ENCODE measurements around the gene ADD1.
"Not testable (repeated sequence)": the region's sequence is repeated elsewhere in the genome, so short reads cannot be mapped to it uniquely, and the experiment has no call there.

ADD1 gene

GRCh38 chr4:2913168-2913567 lies 69.5 kb downstream of the ADD1 start:
- ATAC-seq (replicated peaks) (no peak), DNase-seq (no peak)
- Mint-ChIP-seq H3K27me3 (no peaks in the 10 kb centered on the region), H3K36me3 (ENCODE audit: insufficient read depth) (peaks cover 64% of the 10 kb centered on the region), H3K27ac (peak overlapping the region in 1 of 2 donors; percentile 23), H3K4me3 (no peak overlapping the region), H3K4me1 (ENCODE audit: low read depth in 2 of 2) (peaks cover 14 to 22% of the 10 kb centered on the region in 2 donors), H3K9me3 (no peaks in the 10 kb centered on the region)

- peak overlapping the region in 1 of 2 donors; percentile 10 for H3K4me3 Mint-ChIP-seq
Observed at GRCh38 chr4:2914256-2915126, 70.8 kb downstream of the ADD1 start.

GRCh38 chr4:2915789-2916188 lies 72.1 kb downstream of the ADD1 start:
- ATAC-seq (replicated peaks) (no peak), DNase-seq (no peak)
- H3K4me3 Mint-ChIP-seq: no peak overlapping the region
- H3K36me3 Mint-ChIP-seq (ENCODE audit: insufficient read depth): peaks cover 55% of the 10 kb centered on the region
- H3K9me3 Mint-ChIP-seq: no peaks in the 10 kb centered on the region
- peak overlapping the region in 1 of 2 donors; percentile 28 for H3K27ac Mint-ChIP-seq
- H3K4me1 Mint-ChIP-seq (ENCODE audit: low read depth in 2 of 2): peaks cover 24 to 35% of the 10 kb centered on the region in 2 donors
- H3K27me3 Mint-ChIP-seq: no peaks in the 10 kb centered on the region

More at GRCh38 chr4:2914256-2915126, 70.8 kb downstream of the ADD1 start:
- no peak for DNase-seq
- Mint-ChIP-seq H3K4me1 (ENCODE audit: low read depth in 2 of 2) (peaks cover 12 to 29% of the 10 kb centered on the region in 2 donors), H3K27ac (peak overlapping the region; percentile 41 to 60), H3K27me3 (no peaks in the 10 kb centered on the region), H3K9me3 (no peaks in the 10 kb centered on the region), H3K36me3 (ENCODE audit: insufficient read depth) (peaks cover 62% of the 10 kb centered on the region)
- peak; percentile 66 for ATAC-seq (replicated peaks)

- Mint-ChIP-seq H3K36me3 (ENCODE audit: insufficient read depth) (peaks cover 58% of the 10 kb centered on the region), H3K27ac (peak overlapping the region in 1 of 2 donors; percentile 28), H3K4me1 (ENCODE audit: low read depth in 2 of 2) (peaks cover 30 to 41% of the 10 kb centered on the region in 2 donors)
- H3K27me3 Mint-ChIP-seq; DNase-seq; H3K4me3 Mint-ChIP-seq; ATAC-seq (replicated peaks); H3K9me3 Mint-ChIP-seq: not testable (repeated sequence)
Observed at GRCh38 chr4:2916696-2917095, 73.1 kb downstream of the ADD1 start.

- H3K4me3 Mint-ChIP-seq; H3K9me3 Mint-ChIP-seq; ATAC-seq (replicated peaks); H3K27me3 Mint-ChIP-seq; DNase-seq: not testable (repeated sequence)
- H3K36me3 Mint-ChIP-seq (ENCODE audit: insufficient read depth): peaks cover 63% of the 10 kb centered on the region
- H3K27ac Mint-ChIP-seq: peak overlapping the region; percentile 26 to 84
- peaks cover 44 to 54% of the 10 kb centered on the region in 2 donors for H3K4me1 Mint-ChIP-seq (ENCODE audit: low read depth in 2 of 2)
Observed at GRCh38 chr4:2918300-2918699, 74.7 kb downstream of the ADD1 start.

GRCh38 chr4:2918714-2919113 lies 75.1 kb downstream of the ADD1 start:
- H3K27me3 Mint-ChIP-seq; DNase-seq; H3K4me3 Mint-ChIP-seq; H3K9me3 Mint-ChIP-seq; ATAC-seq (replicated peaks): not testable (repeated sequence)
- H3K4me1 Mint-ChIP-seq (ENCODE audit: low read depth in 2 of 2): peaks cover 49 to 58% of the 10 kb centered on the region in 2 donors
- peaks cover 60% of the 10 kb centered on the region for H3K36me3 Mint-ChIP-seq (ENCODE audit: insufficient read depth)
- H3K27ac Mint-ChIP-seq: peak overlapping the region; percentile 26 to 84

- peak; percentile 50 to 57 (median 56) for DNase-seq
- H3K9me3 Mint-ChIP-seq, H3K27me3 Mint-ChIP-seq: not testable (repeated sequence)
- H3K27ac Mint-ChIP-seq: peak overlapping the region; percentile 91 to 93
- peak overlapping the region; percentile 60 to 75 for H3K4me3 Mint-ChIP-seq
- peaks cover 41 to 56% of the 10 kb centered on the region in 2 donors for H3K4me1 Mint-ChIP-seq (ENCODE audit: low read depth in 2 of 2)
- peak; percentile 57 for ATAC-seq (replicated peaks)
- H3K36me3 Mint-ChIP-seq (ENCODE audit: insufficient read depth): peaks cover 46% of the 10 kb centered on the region
Observed at GRCh38 chr4:2922453-2923101, 78.9 kb downstream of the ADD1 start.

- H3K4me1 Mint-ChIP-seq (ENCODE audit: low read depth in 2 of 2): peaks cover 40 to 50% of the 10 kb centered on the region in 2 donors
- peak overlapping the region; percentile 91 to 93 for H3K27ac Mint-ChIP-seq
- ATAC-seq (replicated peaks) (peak; percentile 54), DNase-seq (no peak)
- no peaks in the 10 kb centered on the region for H3K9me3 Mint-ChIP-seq
- H3K36me3 Mint-ChIP-seq (ENCODE audit: insufficient read depth): peaks cover 51% of the 10 kb centered on the region
- peak overlapping the region; percentile 60 to 75 for H3K4me3 Mint-ChIP-seq
- no peaks in the 10 kb centered on the region for H3K27me3 Mint-ChIP-seq
Observed at GRCh38 chr4:2923141-2923551, 79.5 kb downstream of the ADD1 start.

- H3K36me3 Mint-ChIP-seq (ENCODE audit: insufficient read depth): peaks cover 55% of the 10 kb centered on the region
- H3K9me3 Mint-ChIP-seq: no peaks in the 10 kb centered on the region
- peaks cover 39 to 45% of the 10 kb centered on the region in 2 donors for H3K4me1 Mint-ChIP-seq (ENCODE audit: low read depth in 2 of 2)
- ATAC-seq (replicated peaks): no peak
- H3K27me3 Mint-ChIP-seq: no peaks in the 10 kb centered on the region
- peak overlapping the region; percentile 91 to 93 for H3K27ac Mint-ChIP-seq
- H3K4me3 Mint-ChIP-seq: peak overlapping the region; percentile 60 to 75
- DNase-seq: no peak
Observed at GRCh38 chr4:2923668-2924173, 80.1 kb downstream of the ADD1 start.

- no peaks in the 10 kb centered on the region for H3K9me3 Mint-ChIP-seq
- peaks cover 57% of the 10 kb centered on the region for H3K36me3 Mint-ChIP-seq (ENCODE audit: insufficient read depth)
- no peak for DNase-seq
- peak overlapping the region; percentile 91 to 93 for H3K27ac Mint-ChIP-seq
- no peak for ATAC-seq (replicated peaks)
- peaks cover 39 to 43% of the 10 kb centered on the region in 2 donors for H3K4me1 Mint-ChIP-seq (ENCODE audit: low read depth in 2 of 2)
- no peak overlapping the region for H3K4me3 Mint-ChIP-seq
- H3K27me3 Mint-ChIP-seq: no peaks in the 10 kb centered on the region
Observed at GRCh38 chr4:2924286-2924685, 80.6 kb downstream of the ADD1 start.

- DNase-seq (no peak), ATAC-seq (replicated peaks) (no peak)
- Mint-ChIP-seq H3K27ac (peak overlapping the region in 1 of 2 donors; percentile 93), H3K9me3 (no peaks in the 10 kb centered on the region), H3K27me3 (no peaks in the 10 kb centered on the region), H3K4me3 (no peak overlapping the region), H3K4me1 (ENCODE audit: low read depth in 2 of 2) (peaks cover 36 to 37% of the 10 kb centered on the region in 2 donors), H3K36me3 (ENCODE audit: insufficient read depth) (peaks cover 55% of the 10 kb centered on the region)
Observed at GRCh38 chr4:2924765-2925301, 81.2 kb downstream of the ADD1 start.

- Mint-ChIP-seq H3K36me3 (ENCODE audit: insufficient read depth) (peaks cover 61% of the 10 kb centered on the region), H3K4me3 (no peak overlapping the region), H3K9me3 (no peaks in the 10 kb centered on the region), H3K27ac (no peak overlapping the region), H3K27me3 (no peaks in the 10 kb centered on the region), H3K4me1 (ENCODE audit: low read depth in 2 of 2) (peaks cover 31% of the 10 kb centered on the region in 2 donors)
- DNase-seq (no peak), ATAC-seq (replicated peaks) (no peak)
Observed at GRCh38 chr4:2925496-2925895, 81.9 kb downstream of the ADD1 start.
